ENCODE results near the gene KRT78.

KRT78 gene

DNA sequence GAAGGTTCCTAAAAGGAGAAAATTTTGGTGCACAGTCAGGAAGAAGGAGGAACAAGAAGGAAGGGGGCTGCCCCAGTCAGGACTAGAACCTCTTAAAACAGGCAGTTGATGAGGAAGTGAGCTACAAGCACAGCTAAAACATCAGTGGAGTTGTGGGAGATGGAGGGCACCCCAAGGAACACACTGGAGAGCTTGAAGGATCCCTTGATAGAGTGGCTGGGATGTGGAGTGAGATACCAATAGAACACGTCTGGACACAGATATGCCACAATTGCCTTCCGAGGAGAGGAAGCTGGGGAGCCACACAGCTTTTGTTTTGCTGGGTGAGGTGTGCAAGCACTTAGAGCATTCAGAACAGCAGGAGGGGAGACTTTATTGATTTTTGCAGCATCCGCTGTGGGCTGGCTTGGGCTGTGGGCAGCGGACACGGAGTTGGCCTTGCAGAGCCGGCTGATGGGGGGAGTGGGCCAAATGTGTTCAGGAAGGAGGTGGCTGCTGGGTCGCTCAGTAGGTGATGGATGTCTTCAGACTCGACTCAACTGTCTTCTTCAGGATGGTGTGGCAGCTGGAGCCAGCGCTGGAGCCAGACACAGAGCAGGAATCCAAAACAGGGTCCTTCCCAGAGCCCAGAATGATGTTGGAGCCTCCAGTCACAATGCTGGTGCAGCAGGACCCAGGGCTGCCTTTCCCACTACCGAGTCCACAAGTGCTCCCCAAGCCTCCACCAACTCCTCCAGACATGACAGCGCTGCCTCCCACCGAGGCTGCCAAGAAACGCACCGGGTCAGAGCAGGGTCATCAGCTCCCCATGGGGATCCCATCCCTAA is 10.0 kb downstream of the KRT78 start:
- ATAC-seq (no peak), DNase-seq (no peak)

DNA sequence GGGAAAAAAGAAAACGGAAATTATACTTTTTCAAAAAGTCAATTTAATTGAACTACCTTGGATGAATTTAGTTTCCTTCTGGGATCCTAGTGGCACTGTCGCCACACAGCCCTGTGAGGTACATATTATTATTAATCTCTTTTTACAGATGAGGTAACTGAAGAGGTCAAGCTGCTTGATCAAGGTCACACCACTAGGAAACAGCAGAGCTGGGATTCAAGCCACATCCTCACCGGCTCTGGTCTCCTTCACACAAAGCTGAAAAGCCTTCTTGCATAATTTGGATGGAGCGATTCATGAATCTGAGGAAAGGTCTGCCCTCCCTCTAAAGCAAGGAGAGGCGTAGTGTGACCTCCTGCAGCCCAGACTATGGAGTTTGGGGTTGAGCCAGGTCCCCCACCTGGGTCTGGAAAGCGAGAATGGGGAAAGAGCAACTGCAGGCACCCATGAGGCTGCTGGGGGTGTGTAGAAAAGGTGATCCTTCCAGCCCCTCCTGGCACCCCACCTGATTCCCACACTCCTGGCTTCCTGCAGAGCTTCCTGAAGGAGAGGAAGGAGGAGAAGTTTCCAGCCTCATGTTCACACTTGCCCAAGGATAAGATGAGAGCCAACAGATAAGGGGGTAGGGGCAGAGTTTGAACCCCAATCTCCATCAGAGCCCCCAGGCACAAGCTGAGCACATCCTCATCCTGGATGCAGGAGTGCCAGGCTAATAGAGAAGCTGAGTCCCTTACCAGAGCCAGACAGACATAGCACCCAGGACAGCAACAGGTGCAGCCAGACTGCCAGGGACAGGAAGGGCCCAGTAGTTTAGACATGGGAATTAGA is 10.8 kb downstream of the KRT78 start:
- ATAC-seq (no peak), DNase-seq (no peak)

DNA sequence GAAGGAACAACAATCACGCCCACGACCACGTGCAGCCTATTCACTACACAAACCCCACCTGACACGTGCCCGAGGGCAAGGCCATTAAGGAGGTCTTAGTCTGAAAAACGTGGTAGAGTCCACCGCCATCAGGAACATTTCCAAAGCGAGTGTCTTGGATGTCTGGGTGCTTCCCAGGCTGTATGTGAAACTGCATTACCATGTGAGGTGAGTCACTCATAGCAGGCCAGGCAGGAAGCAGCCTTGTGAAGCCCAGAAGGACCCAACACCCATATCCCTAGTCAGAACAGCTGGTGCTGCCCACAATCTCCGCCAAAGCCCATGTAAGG is 11.4 kb downstream of the KRT78 start:
- peak; percentile 23 for DNase-seq
- ATAC-seq, result peak; percentile 22

DNA sequence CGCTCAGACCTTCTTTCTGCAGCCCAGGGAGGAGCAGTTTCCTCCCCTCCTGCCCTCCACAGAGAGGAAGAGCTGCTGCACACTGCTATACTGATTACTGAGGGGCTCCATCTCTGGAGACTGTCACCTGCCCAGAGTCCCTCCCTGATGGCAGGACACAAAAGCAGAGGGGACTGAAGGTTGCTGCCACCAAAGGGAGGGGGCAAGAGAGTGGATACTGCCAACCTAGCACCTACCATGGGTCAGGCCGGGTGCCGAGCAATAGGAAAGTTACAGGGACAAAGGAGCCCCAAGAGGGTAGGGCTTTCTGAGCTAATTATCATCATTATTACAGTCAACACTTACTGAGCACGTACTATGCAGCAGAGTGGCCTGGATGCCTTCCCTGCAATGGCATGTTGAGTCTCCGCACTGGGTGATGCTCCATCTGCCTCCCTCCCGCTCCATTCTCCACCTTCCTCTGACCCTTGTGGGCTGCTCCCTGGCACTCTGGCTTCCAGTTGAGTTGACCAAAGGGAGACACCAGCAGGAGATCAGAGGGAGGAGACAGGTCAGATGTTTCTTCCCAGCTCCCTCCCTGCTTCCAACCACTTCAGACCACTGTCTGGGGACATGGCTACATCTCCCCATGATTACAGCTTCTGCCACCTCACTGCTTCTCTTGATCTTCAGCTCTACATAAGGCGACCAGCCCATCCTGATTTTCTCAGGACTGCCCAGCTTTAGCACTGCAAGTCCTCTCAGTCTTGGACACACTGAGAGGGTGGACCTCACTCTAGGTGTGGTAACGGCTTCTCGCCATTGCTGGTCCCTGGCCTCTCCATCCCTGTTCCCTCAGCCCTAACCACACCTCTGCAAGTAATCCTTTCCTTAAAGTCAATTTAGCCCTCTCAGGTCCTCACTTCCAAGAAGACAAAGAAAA is 12.0 kb downstream of the KRT78 start:
- ATAC-seq (no peak), DNase-seq (no peak)

DNA sequence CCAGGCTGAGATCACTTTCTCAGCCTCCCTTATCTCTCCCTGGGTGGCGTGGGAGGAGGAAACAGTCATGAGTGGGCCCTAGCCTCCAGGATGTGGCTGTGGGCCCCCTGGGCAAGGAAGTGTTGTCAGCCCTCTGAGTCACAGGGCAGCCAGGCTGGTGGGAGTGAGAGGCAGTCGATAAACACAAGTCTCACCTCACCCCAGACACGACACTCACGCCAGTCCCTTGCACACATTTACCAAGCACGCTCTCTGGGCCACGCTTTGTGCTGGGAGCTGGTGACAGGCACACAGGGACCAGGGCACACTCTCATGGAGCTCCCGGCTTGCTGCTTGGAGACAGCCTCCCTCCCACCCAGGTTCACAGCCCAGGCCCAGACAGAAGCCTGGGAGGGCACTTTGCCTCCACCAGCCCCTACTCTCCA is 12.7 kb downstream of the KRT78 start:
- ATAC-seq (peak; percentile 94), DNase-seq (peak; percentile 82)

DNA sequence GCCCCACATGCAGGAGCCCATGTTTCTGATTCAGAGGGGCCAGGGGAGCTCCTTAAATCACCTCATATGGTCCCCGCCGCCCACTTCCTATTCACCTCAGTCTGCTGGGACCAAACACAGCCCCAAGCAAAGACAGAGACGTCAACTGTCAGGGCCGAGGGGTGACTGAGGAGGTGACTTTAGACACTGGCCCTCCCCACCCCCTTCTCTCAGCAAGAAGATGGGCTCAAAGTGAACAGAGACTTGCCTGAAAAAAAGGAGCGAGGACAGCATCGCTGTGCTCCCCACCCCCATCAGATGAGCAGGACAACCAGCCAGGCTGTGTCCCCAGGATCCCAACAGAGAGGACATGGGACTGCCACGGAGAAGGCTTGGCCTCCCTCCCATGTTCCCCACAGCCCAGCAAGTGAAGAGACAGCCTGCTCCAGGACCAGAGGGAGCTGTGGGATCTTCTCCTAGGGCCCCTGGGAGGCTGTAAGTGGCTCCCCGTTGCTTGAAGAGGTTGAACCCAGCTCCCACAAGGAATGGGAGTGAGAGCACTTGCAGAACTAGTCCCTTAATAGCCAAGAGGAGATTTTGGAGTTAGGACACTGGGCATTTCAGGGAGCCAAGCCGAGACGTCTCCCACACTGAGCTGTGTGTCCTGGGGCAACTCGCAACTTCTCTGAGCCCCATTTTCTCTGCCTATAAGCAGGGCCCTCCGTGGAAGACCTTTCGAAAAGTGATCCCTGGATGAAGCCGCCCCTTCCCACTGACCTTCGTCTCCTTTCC is 13.3 kb downstream of the KRT78 start:
- peak; percentile 45 for DNase-seq

DNA sequence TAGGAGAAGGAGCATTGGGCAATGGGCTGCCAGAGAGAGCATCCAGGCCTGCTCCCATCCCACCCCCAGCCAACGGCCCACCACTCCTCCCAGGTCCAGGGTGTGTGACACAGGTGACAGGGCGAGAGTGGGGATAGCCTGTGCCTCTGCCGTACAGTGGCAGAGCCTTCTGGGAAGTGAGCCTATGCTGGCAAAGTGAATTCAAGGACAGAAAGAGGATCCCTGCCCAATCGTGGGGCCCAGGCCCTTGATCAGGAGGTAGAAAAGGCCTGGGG is 14.1 kb downstream of the KRT78 start:
- no peak for DNase-seq
- no peak for ATAC-seq

More for the DNA sequence above, 13.3 kb downstream of the KRT78 start:
- no peak for ATAC-seq

DNA sequence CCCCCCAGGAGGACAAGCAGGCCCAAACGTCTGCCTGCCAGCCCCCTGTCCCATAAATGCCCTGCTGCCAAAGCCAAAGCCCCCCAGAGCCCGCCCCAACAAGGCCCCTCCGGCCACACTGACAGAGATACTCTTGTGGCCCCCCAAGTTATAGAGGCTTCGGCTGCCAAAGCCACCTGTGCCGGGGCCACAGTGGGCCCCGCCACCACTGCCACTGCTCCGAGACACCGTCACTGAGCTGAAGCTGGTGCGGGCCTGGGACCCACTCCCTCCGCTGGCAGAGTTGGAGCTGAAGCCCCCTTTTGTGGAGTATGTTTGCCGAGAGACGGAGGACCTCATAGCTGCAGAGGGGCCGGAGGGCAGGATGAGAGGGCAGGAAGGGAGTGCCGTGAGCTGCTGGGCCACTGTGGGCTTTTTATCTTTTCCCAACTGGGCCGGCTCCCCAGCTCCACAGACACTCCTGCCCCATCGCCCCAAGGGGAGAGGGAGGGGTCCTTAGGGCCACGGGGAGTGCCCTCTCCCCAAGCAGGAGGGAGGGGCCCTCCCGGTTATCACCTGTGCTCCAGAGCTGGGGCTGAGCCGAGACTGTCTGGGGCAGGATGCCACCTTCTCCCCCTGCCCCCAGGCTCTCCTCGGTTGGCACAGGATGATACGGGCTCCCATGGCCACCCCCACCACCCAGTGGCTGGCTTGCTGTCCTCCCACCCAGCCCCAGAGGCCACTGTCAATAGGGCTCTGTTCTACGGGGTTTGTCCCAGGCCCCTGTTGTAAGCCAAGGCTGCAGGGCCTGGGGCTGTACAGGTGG is 14.7 kb downstream of the KRT78 start, which contains the start of gene KRT79:
KRT79 (minus strand) TSS at position 390 of the 805 bp plus-strand sequence; CDS start at position 339, 51 bp downstream.
- DNase-seq (no peak), ATAC-seq (no peak)

DNA sequence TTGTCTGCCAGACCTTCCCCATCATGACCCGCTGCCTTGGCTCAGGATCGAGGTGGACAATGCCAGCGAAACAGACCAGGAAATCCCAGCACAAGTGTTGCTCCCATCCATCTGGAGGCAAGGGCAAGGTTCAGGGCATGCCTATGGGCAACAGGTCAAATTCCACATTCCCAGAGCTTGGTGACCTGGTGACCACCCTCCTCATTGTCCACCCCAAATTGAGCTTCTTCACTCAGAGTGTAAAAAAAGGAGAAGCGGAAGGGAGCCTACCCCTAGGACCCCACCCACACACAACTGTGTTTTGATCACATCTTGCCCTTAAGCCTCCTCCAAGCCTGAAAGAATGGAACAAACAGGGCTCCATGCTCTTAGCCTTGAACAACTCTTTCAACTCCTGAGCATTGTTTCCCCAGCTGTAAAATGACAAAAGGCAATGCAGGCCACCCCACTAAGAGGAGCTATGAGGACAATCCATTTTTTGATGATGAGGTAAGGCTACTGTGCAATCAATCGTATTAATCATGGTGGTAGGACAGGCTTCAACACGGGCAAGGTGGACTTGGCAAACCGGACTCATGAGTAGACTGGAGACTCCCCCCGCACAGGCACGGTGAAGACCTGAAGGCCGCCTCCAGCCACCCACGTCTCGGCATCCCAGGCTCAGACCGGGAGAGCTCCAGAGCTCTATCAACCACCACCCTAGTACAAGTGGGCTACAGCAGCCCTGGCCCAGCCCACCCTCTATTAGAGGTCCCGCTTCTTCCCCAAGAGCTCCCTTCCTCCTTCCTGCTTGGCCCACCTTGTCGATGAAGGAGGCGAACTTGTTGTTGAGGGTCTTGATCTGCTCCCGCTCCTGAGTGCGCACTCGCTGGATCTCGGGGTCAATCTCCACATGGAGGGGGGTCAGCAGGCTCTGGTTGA is 15.5 kb downstream of the KRT78 start:
- no peak for DNase-seq
- ATAC-seq, result no peak

DNA sequence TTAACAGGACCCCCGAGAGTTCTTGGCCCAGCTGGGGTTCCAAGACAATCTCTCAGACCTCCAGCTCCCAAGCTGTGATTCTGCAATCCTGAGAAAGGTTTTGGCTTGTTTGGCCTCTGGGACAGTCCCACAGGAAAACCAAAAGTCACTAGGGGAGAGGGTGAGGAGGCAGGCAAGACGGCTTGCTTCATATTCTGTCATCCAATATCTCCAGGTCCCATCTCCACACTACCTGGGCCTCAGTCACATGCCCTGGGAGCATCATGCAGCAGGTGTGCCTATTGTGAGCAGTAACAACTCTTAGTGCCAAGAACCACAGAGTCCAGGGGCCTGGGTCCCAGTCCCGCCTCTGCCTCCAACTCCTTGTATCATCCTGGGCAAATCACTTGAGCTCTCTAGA is 16.3 kb downstream of the KRT78 start:
- ATAC-seq, result no peak

DNA sequence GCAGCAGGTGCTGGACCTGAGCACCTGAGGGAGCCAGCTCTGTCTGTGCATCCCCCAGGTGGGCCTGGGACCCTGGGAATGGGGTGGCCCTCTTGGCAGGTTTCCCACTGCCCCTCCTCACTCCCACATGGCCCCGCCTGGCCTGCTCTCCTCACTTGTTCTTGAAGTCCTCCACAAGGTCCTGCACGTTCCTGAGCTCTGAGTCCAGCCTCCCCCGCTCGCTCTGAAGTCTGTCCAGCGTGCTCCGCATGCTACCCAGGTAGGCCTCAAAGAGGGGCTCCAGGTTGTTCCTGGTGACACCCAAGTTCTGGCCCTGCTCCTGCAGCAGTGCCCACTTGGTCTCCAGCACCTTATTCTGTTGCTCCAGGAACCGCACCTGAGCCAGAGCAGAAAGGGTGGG is 17.5 kb downstream of the KRT78 start:
- ATAC-seq, result no peak
- no peak for DNase-seq

More for the DNA sequence above, 16.3 kb downstream of the KRT78 start:
- no peak for DNase-seq

DNA sequence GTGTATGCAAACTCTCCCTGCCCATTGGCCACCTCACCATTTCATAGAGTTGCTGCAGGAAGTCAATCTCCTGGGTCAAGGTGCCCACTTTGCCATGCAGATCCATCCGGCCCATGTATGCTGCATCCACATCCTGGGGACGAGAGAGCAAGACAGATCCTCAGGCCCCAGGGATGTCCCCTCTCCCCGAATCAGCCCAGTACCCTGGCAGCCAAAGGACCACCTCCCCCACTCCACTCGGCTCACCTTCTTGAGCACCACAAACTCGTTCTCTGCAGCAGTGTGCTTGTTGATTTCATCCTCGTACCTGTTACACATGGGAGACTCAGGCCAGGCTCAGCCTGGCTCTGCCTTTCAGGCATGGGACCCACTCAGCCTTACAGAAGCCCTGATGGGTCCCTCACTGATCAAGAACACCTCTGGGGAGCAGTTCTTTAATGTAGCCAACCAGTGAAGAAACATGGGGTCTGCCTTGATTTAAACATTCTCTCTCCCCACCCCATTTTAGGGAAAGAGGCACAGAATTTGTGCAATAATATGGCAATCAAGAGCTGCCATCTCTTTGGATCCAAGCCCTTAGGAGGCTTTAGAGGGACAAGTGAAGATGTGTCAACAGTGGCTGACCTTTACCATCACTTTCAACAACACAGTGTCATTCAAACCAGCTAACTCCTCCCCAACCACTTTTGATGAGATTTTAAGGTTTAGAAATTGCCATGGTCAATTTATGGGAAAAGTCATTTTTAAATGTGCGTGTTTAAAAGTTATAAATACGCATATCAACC is 18.6 kb downstream of the KRT78 start:
- ATAC-seq (no peak), DNase-seq (no peak)

DNA sequence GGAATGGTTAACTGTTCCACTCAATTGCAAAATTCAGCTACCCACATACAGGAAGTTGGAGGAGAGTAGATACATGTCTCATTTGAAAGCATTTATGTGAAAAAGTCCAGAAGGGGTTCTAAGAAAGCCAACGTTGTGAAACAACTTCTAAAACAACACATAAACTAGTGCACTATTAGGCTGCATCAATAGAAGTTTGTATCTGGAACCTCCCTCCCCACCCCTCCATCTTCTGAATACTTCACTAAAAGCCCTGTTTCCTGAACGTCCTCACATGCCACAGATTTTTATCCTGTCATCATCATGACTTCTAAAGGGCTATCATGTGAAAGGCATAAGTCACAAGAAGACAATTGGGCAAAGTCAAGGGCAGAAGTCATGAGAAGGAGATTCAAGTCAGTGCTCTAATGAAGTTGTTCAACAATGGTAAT is 20.2 kb downstream of the KRT78 start:
- ATAC-seq (no peak), DNase-seq (no peak)

DNA sequence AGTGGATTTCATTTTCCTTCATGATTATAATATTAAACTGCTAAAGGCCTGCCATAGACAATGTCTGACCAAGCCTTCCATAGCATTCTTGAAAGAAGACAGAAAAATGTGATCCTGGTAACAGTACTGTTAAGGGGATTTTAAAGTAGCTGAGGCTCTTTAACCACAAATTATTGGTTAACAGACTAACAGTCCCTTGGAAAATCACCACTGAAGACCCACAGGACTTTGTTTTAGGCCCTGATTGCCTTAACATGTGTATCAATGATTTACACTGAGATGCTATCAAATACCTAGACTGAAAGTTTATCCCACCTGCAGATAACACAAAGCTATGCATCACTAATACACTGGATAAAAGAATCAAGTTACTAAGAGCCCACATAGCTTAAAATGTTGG is 20.6 kb downstream of the KRT78 start:
- DNase-seq, result no peak
- ATAC-seq, result no peak

DNA sequence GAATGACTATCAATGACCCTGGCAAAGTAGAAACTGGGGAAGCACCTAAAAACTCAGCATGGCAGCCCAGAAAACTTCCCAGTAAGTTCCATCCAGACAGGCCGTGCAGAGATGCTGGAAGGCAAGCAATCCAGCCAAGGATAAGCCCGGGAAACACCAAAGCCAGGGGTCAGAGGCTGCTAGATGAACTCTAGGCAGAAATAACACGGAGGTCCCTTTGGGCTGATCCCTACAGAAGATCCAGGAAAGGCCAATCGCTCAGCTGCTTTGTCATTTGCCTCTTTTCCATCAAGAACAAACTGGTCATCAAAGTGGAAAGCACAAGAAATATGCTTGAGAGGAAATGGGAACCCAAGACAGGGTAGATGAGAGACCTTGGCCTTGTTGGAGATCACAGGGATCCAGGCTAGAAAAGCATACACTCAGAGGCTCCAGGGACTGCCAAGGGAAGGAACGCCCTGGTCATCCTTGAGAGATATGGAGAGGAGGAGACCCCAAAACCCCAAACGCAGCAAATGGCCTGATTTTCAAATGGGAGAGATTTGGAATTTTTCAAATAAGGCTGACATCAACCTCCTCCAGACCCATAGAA is 21.2 kb downstream of the KRT78 start:
- ATAC-seq (no peak), DNase-seq (no peak)

DNA sequence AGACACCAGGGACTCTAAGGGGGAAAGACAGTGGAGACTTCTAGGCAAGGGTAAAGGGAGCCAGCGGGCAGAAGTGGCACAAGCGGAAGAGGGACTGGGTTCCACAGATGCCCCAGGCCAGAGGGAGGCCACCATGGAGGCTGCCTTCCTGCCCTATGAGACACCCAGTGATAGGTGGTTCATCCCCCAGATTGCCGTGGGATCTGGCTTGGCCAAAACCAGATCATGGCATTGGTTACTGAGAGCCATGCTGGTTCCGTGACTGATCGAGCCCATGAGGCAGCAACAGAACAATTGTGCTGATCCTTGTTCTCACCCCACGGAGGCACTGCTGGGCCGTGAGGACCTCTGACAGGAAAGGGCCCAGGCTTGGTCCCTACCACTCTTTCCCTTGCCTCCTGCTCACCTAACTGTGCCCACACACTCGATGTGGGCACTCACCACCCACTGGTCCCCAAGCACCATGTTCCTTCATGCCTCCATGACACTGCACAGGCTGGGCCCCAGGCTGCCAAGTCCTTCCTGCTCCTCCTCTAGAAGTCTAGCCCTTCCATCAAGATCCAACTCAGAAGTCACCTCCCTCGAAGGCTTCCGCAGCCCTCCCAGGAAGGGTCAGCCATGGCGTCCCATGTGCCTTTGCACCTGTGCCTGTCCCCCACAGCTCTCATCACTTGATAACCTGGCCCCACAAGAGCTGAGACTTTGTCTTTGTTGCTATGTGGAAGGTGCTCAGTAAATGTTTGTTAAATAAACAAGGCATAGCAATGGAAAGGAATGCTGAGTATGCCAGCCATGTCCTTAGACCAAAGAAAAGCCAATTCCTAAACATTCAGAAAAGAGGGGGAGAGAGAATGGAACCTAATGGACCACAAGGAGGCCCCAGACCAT is 21.9 kb downstream of the KRT78 start:
- ATAC-seq (no peak), DNase-seq (no peak)

DNA sequence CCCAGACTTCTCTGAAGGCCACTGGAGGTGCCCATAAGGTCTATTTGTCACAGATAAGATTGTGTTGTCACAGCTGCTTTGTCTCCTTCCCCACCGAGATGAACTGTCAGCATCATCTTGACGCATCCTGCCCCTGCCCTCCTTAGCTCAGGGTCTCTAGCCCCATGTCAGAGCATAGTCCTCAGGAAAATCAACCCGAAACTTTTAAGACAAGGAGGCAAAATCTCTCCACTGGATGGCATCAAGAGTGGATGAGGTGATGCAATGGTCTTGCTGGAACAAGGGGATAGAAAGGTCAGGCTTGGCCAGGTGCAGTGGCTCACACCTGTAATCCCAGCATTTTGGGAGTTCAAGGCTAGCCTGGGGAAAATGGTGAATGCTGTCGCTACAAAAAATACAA is 22.8 kb downstream of the KRT78 start:
- ATAC-seq (no peak), DNase-seq (no peak)
